H7 (cell line): ENCODE results near the gene NAXE. TPM values are rescaled to one million over a fixed set of nuclear protein-coding genes. Genes with fewer than 3 reads are reported as not detected.
A peak's percentile ranks its signal among the peaks of the same experiment; 100 is the strongest.
"Not testable (repeated sequence)": the region's sequence is repeated elsewhere in the genome, so short reads cannot be mapped to it uniquely, and the experiment has no call there.

Source experiments
- DNase-seq: peaks from one replicate; pipeline ENCODE4 v3.0.0; 2012
- H3K27me3 ChIP-seq: 2 replicates; pipeline ENCODE4 v1.6.0; 2011; ENCODE audit warnings: mild to moderate bottlenecking, low read length; ENCODE audit not compliant: control insufficient read depth, insufficient read depth
- H3K36me3 ChIP-seq: replicated peaks from 2 replicates; pipeline ENCODE4 v1.5.1; 2011; ENCODE audit warnings: low read length; ENCODE audit not compliant: control insufficient read depth, insufficient read depth
- H3K4me3 ChIP-seq: 2 replicates; pipeline ENCODE4 v1.5.1; 2011; ENCODE audit warnings: low read depth, mild to moderate bottlenecking, control low read depth, low read length, moderate library complexity; ENCODE audit not compliant: insufficient read depth
- total RNA-seq: library from RNA; depleted of rRNA; stranded (reverse); fragments of >200 nt; shearing (Covaris generic); gene quantifications from 2 replicates; pipeline ENCODE4 v1.2.3, GENCODE V29; 2014

The NAXE gene
- total RNA-seq, 1 experiment from 2014 or later, result 151 TPM

DNA sequence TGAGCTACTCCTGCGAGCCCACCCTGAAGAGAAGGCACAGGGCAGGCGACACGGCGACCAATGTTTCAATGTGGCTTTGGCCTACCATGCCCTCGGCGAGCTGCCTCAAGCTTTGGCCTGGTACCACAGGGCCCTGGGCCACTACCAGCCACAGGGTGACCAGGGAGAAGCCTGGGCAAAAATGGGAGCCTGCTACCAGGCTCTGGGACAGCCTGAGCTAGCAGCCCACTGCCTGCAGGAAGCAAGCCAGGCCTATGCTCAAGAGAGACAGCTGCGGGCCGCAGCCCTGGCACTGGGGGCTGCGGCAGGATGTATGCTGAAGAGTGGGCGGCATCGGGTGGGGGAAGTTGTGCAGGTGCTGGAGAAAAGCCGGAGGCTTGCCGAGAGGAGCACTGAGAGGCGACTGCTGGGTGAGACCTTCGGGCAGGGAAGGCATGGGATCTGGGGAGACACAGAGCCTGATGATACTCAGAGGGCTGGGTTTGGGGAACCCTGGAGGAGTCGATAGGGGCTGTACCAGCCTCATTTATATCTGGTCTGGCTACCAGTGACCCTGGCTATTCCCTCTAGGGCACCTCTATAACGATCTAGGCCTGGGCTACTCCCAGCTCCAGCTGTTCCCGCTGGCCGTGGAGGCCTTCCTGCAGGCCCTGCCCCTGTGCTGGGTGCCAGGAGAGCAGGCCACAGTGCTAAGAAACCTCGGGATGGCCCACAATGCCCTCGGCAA, 9.8 kb upstream of the NAXE start:
- DNase-seq, result no peak
- H3K4me3 ChIP-seq, result no peak overlapping the region
- no peaks in the 10 kb centered on the region; the same call in 1 of the 2 replicates for H3K27me3 ChIP-seq
- no peaks in the 10 kb centered on the region for H3K36me3 ChIP-seq

DNA sequence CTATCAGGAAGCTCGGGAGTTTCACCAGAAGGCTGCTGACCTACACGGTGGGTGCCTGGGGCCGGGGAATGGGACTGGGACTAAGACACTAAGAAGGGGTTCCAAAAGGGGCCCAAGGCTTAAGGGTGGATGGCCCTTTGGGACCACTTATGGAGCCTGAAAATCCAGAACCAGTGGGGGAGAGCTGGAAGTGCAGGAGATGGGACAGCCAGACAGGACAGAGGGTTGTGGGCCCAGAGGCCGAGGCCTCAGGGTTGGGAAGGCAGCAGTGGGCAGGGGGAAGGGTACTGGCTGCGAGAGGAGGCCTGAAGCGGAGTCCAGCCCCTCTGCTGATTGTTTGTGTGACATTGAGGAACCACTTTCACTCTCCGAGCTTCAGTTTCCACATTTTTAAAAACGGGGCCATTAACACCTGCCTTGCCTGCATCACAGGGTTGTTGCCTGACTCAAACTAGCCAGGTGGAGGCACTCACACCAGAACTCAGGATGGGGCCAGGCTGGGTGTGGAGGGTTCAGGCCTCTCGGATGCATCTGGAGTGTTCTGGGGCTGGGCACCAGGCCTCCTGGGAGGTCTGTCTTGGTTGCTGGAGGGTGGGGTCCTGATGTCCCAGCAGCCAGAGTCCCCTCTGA, 9.1 kb upstream of the NAXE start:
- Histone ChIP-seq H3K36me3 (no peaks in the 10 kb centered on the region), H3K4me3 (no peak overlapping the region), H3K27me3 (no peaks in the 10 kb centered on the region; the same call in 1 of the 2 replicates)
- DNase-seq, result no peak

DNA sequence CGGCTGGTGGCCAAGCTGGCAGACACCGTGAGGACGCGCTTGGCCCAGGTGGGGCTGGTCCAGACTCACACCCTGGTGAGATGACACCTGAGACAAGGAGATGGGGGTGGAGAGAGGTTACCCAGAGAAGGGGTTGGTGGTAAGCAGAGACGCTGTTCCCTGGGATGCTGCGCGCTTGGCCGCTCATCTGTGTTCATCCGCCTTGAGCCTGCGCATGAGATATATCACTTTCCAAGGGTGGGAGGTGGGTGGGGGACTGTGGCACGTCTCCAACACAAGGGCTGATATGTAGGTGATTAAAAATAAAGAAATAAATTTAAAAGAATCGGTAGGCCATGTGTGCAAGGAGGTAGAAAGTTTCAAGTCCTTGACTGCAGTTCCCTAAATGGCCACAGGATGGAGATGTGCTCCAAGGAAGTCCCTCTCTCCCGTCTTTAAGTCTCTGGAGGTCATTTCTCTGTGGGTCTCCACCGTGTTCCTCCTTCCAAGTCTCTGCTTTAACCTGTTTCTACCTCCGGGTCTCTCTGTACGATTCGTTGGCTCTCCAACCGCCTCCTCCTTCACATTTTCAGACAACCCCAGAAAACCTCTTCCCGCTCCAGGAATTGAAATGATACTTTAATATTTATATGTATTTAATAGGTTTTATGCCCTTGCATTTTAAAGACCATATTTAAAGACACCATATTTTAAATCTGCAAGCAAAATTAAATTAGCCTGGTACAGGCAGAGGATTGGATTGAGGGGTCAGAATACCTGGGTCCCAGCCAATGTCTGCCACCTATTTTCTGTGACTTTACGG, 7.6 kb upstream of the NAXE start:
- peak; percentile 91 for DNase-seq
- no peaks in the 10 kb centered on the region; the same call in 1 of the 2 replicates for H3K27me3 ChIP-seq
- H3K36me3 ChIP-seq, result no peaks in the 10 kb centered on the region
- no peak overlapping the region for H3K4me3 ChIP-seq

DNA sequence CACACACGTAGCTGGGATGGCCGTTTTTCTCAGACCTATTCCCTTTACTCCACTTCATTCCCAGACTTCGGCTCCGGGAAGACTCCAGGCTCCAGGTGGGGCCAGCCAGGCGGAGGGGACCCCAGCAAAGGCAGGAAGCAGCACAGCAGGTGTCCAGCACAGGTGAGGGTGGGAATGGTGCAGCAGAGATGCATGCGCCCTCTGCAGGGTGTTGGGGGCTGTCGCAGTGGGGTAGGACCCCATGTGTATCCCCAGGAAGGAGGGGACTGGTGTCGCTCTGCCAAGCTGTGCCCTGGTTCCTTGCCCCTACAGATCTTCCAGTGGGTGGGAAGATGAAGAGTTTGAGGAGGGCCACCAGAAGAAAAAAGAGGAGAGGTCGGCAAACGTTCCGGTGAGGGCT, 6.8 kb upstream of the NAXE start:
- H3K4me3 ChIP-seq, result peak overlapping the region; percentile 3; the same call in 1 of the 2 replicates

DNA sequence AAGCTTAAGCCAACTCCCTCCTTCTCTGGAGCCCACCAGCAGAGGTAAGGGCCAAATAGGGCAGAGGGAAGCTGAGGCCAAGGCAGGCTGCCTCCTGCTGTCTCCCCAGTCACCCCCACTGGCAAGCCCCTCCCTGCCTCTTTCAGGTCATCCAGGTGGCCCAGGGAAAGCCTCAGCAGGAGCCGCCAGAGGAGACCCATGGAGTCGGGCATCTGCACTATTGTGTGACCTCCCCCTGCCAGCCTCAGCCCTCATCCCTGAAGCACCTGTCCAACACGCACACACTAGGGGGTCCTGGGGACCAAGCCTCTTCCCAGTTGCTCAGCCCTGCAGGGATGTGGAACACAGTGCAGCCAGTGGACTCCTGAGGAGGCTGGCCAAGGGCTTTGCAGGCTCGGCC, 5.3 kb upstream of the NAXE start:
- Histone ChIP-seq H3K27me3 (no peaks in the 10 kb centered on the region; the same call in 1 of the 2 replicates), H3K4me3 (no peak overlapping the region), H3K36me3 (no peaks in the 10 kb centered on the region)
- no peak for DNase-seq

More for the DNA sequence above, 6.8 kb upstream of the NAXE start:
- peak; percentile 88 for DNase-seq
- Histone ChIP-seq H3K36me3 (no peaks in the 10 kb centered on the region), H3K27me3 (no peaks in the 10 kb centered on the region; the same call in 1 of the 2 replicates)

DNA sequence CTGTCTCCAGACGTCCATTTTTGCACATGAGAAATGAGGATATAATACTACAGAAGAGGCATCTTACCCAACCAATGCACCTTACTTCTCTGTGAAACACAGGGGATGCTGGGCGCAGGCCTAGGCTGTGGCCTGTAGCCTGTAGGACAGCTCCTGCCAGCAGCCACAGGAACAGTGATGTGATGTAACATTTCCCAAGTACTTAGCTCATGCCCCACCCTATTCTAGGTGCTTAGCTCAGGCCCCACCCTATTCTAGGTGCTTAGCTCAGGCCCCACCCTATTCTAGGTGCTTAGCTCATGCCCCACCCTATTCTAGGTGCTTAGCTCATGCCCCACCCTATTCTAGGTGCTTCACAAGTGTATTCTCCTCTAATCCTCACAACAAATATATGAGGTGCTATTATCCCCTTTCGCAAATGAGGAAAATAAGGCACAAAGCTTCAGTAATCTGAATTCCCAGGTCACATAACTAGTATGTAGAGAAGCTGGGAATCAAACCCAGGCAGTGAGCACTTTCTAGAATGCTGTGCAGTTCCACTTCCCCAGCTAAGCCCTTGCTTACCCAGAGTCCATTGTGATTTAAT, 4.6 kb upstream of the NAXE start:
- no peaks in the 10 kb centered on the region; the same call in 1 of the 2 replicates for H3K27me3 ChIP-seq

DNA sequence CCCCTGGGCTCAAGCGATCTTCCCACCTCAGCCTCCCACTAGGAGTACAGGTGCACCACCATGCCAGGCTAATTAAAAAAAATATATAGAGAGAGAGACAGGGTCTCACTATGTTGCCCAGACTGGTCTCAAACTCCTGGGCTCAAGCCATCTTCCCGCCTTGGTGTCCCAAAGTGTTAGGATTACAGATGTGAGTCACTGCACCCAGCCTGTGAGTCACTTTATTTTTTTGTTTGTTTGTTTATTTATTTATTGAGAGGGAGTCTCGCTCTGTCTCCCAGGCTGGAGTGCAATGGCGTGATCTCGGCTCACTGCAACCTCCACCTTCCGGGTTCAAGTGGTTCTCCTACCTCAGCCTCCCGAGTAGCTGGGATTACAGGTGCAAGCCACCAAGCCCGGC, 3.6 kb upstream of the NAXE start:
- not testable (repeated sequence) for H3K36me3 ChIP-seq, DNase-seq, H3K4me3 ChIP-seq, H3K27me3 ChIP-seq

More for the DNA sequence above, 4.6 kb upstream of the NAXE start:
- Histone ChIP-seq H3K4me3 (no peak overlapping the region), H3K36me3 (no peaks in the 10 kb centered on the region)
- no peak for DNase-seq

DNA sequence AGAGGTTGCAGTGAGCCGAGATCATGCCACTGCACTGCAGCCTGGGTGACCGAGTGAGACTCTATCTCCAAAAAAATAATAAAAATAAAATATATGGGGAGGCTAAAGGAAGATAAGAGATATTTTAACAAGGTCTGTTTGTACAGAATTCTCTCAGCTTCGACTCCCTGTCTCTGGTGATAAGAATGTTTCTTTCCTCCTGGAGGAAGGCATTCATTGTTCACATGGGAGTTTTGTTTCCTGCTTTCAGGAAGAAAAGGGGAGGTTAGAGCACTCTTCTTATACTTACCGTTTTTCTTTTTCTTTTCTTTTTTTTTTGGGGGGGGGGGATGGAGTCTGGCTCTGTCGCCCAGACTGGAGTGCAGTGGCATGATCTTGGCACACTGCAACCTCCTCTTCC, 2.0 kb upstream of the NAXE start:
- Histone ChIP-seq H3K4me3 (no peak overlapping the region), H3K36me3 (peaks cover 12% of the 10 kb centered on the region)
- no peak for DNase-seq

DNA sequence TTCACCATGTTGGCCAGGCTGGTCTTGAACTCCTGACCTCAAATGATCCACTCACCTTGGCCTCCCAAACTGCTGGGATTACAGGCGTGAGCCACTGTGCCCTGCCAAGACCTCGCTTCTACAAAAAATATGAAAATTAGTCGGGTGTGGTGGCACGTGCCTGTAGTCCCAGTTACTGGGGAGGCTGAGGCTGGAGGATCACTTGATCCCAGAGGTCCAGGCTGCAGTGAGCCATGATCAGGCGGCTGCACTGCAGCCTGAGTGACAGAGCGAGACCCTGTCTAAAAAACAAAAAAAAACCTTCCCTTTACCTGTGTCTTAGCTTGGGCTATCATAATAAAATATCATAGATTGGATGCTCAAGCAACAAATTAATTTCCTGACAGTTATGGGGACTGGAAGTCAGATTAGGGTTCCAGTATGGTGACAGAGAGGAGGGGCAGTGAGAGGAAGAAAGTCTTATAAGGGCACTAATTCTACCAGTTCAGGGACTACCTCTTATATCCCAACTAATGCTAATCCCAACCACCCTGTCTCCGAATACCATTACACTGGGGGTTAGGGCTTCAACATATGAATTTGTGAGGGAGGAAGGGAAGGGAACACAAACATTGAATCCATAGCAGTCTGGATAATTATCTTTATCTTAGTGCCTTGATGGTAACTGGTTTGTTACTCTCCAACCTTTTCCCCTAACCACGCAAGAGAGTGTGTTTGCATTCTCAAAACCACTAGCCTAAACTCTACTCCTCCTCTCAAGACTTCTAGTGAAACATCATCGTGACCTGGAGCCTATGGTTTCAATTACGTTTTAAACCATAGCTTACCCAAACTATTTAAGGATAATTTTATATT, 1.0 kb upstream of the NAXE start:
- Histone ChIP-seq H3K4me3 (peak overlapping the region; percentile 96; the same call in 1 of the 2 replicates), H3K27me3 (no peaks in the 10 kb centered on the region; the same call in 1 of the 2 replicates), H3K36me3 (peaks cover 21% of the 10 kb centered on the region)
- no peak for DNase-seq

More for the DNA sequence above, 2.0 kb upstream of the NAXE start:
- H3K27me3 ChIP-seq, result no peaks in the 10 kb centered on the region; the same call in 1 of the 2 replicates

DNA sequence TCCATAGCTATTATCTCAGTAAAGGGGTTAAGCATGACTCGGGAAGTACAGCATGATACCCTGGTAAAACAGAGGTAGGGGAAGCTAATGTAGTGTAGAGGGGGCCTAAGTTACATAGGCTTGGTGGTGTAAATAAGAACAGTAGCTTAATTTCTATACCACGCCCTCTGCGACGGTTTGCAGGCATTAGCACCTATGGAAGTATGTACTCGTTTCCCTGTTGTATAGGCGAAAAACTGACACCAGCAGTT, 470 bp upstream of the NAXE start:
- H3K27me3 ChIP-seq, result no peaks in the 10 kb centered on the region
- peak overlapping the region; percentile 96 for H3K4me3 ChIP-seq
- no peak for DNase-seq
- peaks cover 25% of the 10 kb centered on the region for H3K36me3 ChIP-seq

DNA sequence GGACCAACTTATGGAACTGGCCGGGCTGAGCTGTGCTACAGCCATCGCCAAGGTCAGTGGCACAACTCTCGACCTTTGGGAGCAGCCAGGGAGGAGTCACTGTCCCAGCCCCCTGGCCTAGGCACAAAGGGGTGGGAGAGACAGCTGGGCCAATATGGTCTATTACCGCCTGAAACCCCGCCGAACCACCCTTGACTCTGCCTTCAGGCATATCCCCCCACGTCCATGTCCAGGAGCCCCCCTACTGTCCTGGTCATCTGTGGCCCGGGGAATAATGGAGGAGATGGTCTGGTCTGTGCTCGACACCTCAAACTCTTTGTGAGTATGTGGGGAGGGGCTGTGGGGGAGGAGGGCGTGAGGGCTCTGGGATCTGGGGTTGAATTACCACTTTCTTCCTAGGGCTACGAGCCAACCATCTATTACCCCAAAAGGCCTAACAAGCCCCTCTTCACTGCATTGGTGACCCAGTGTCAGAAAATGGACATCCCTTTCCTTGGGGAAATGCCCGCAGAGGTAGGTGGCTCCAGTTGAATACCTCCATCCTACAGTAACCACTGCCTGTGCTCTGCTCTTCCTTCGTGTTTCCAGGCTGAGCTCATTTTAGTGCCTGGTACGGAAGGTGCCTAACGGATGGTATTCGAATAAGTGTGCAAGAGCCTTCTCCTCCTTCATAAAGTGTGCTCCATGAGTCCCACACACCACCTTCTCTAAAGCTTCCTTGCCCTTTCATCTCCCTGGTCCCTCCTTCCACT, 758 bp downstream of the NAXE start:
- peak overlapping the region; percentile 96 for H3K4me3 ChIP-seq
- no peaks in the 10 kb centered on the region for H3K27me3 ChIP-seq
- peak; percentile 48 for DNase-seq
- peaks cover 36% of the 10 kb centered on the region for H3K36me3 ChIP-seq

DNA sequence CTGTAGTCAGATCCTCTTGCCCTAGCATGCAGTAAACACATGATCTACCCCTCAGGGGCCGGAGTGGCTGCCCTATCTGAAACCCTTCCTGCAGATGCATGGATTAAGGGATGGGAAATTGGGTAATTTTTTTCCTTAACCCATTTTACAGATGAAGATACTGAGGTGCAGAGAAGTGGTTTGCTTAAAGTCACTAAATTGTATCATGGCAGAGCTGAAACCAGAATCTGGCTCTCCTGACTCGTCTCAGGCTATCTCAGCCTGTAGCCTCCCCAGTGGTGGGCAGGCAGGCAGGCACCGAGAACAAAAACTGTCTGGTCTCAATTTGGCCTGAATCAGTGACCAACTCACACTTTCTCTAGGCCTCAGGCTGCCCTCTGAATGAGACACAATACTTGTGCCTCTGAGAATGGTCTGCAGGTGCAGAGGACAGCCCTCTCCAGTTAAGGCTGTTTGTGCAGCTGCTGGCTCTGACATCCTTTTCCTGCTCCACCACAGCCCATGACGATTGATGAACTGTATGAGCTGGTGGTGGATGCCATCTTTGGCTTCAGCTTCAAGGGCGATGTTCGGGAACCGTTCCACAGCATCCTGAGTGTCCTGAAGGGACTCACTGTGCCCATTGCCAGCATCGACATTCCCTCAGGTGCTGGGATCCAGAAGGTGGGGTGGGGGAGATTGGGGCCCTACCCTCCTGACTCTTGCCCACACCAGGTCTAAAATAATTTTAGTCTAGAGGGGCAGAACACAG, 1.5 kb downstream of the NAXE start:
- no peak overlapping the region for H3K4me3 ChIP-seq
- peaks cover 42% of the 10 kb centered on the region for H3K36me3 ChIP-seq
- no peaks in the 10 kb centered on the region for H3K27me3 ChIP-seq
- no peak for DNase-seq

DNA sequence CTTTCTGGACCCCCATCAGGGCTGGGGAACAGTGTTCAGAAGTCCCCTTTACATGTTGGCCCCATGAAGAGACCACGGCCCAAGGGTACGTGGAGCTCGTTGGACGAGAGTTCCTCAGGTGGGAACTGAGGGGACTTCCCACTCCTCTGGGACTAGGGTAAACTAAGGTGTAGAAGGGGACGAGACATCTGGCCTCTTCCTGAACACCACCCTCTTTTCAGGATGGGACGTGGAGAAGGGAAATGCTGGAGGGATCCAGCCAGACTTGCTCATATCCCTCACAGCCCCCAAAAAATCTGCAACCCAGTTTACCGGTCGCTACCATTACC, 2.0 kb downstream of the NAXE start:
- H3K27me3 ChIP-seq, result no peaks in the 10 kb centered on the region
- peaks cover 46% of the 10 kb centered on the region for H3K36me3 ChIP-seq
- H3K4me3 ChIP-seq, result no peak overlapping the region
- no peak for DNase-seq
